Activated CD4-positive, alpha-beta T cell treated with anti-CD3 and anti-CD28 coated beads, Interleukin-2, amount 10 ng/mL, durations not matched to agents 7 days and 5 days (primary cell): ENCODE data around the gene MRPL45. TPM values are rescaled to one million over a fixed set of nuclear protein-coding genes. Genes with fewer than 3 reads are reported as not detected.

ENCODE experiments used
- CTCF ChIA-PET: fragments of 350-600 bp; sonication (Branson Sonifier 250); formaldehyde crosslinking; loops from one replicate; lab custom pipeline; 2021; ENCODE audit warnings: antibody characterized with exemption; lab: Charles Lee
- POLR2A ChIA-PET: fragments of 350-600 bp; sonication (Branson Sonifier 250); formaldehyde crosslinking; loops from one replicate; lab custom pipeline; 2021; ENCODE audit warnings: antibody characterized with exemption; lab: Charles Lee
- DNase-seq: peaks from one replicate; pipeline ENCODE4 v3.0.0-alpha.2; 2020
- H3K27ac Mint-ChIP-seq: one replicate; pipeline ENCODE4 v1.8.0; 2021; ENCODE audit warnings: mild to moderate bottlenecking, moderate library complexity, mixed read lengths
- H3K27me3 Mint-ChIP-seq: one replicate; pipeline ENCODE4 v1.8.0; 2021; ENCODE audit warnings: mixed read lengths
- H3K36me3 Mint-ChIP-seq: one replicate; pipeline ENCODE4 v1.8.0; 2021; ENCODE audit warnings: low read depth, mixed read lengths
- H3K4me1 Mint-ChIP-seq: one replicate; pipeline ENCODE4 v1.8.0; 2021; ENCODE audit warnings: mixed read lengths
- H3K4me3 Mint-ChIP-seq: one replicate; pipeline ENCODE4 v1.8.0; 2021; ENCODE audit warnings: mild to moderate bottlenecking, moderate library complexity, mixed read lengths
- H3K9me3 Mint-ChIP-seq: one replicate; pipeline ENCODE4 v1.8.0; 2021; ENCODE audit warnings: mixed read lengths
- total RNA-seq, 2 experiments: library from RNA; stranded (reverse); gene quantifications; one replicate each; pipeline ENCODE4 v1.2.3, GENCODE V29; 2021

The MRPL45 gene
- total RNA-seq, 2 experiments from 2014 or later = 28.4 to 30.6 TPM

GRCh38 chr17:38354466-38354865, 57.5 kb downstream of the MRPL45 start:
- Mint-ChIP-seq H3K27ac (no peak overlapping the region), H3K9me3 (no peaks in the 10 kb centered on the region), H3K4me3 (no peak overlapping the region), H3K4me1 (peaks cover 44% of the 10 kb centered on the region), H3K36me3 (no peaks in the 10 kb centered on the region), H3K27me3 (no peaks in the 10 kb centered on the region)
- ChIA-PET POLR2A (interaction anchor here (0.6 kb wide), 1 partner anchor 9 kb away, joined by 3 read pairs; no protein-coding TSS in a partner anchor), CTCF (interaction anchor here (0.7 to 2.9 kb wide), 6 partner anchors 9 to 69 kb away, joined by 4 to 8 read pairs (median 5); no protein-coding TSS in a partner anchor)
- DNase-seq = no peak

- H3K27me3 Mint-ChIP-seq = no peaks in the 10 kb centered on the region
- H3K9me3 Mint-ChIP-seq = no peaks in the 10 kb centered on the region
- DNase-seq = no peak
- H3K27ac Mint-ChIP-seq = no peak overlapping the region
- H3K4me3 Mint-ChIP-seq = no peak overlapping the region
- H3K36me3 Mint-ChIP-seq = no peaks in the 10 kb centered on the region
- peaks cover 44% of the 10 kb centered on the region for H3K4me1 Mint-ChIP-seq
- ChIA-PET CTCF (interaction anchor here (1.0 to 2.9 kb wide), 4 partner anchors 8 to 71 kb away, joined by 4 to 8 read pairs (median 6); no protein-coding TSS in a partner anchor), POLR2A (no interaction called here)
Measured at GRCh38 chr17:38355251-38355650, 58.3 kb downstream of the MRPL45 start.

GRCh38 chr17:38357486-38358123, 60.6 kb downstream of the MRPL45 start:
- Mint-ChIP-seq H3K9me3 (no peaks in the 10 kb centered on the region), H3K36me3 (no peaks in the 10 kb centered on the region), H3K27ac (no peak overlapping the region), H3K4me3 (no peak overlapping the region), H3K27me3 (no peaks in the 10 kb centered on the region), H3K4me1 (peaks cover 36% of the 10 kb centered on the region)
- CTCF ChIA-PET = no interaction called here
- POLR2A ChIA-PET = no interaction called here
- no peak for DNase-seq

- Mint-ChIP-seq H3K36me3 (no peaks in the 10 kb centered on the region), H3K4me3 (no peak overlapping the region), H3K4me1 (peaks cover 25% of the 10 kb centered on the region), H3K27ac (no peak overlapping the region), H3K27me3 (no peaks in the 10 kb centered on the region), H3K9me3 (no peaks in the 10 kb centered on the region)
- DNase-seq = no peak
- POLR2A ChIA-PET = no interaction called here
- CTCF ChIA-PET = interaction anchor here (0.6 to 1.6 kb wide), 2 partner anchors 9 to 471 kb away, joined by 3 to 7 read pairs; no protein-coding TSS in a partner anchor
Measured at GRCh38 chr17:38358586-38359513, 61.9 kb downstream of the MRPL45 start.

GRCh38 chr17:38361694-38362465, 64.9 kb downstream of the MRPL45 start:
- ChIA-PET CTCF (interaction anchor here (0.6 to 2.7 kb wide), 4 partner anchors 7 to 27 kb away, joined by 3 to 7 read pairs (median 4); no protein-coding TSS in a partner anchor), POLR2A (no interaction called here)
- Mint-ChIP-seq H3K27me3 (no peaks in the 10 kb centered on the region), H3K36me3 (no peaks in the 10 kb centered on the region), H3K27ac (no peak overlapping the region), H3K4me3 (no peak overlapping the region), H3K4me1 (peaks cover 9% of the 10 kb centered on the region), H3K9me3 (no peaks in the 10 kb centered on the region)
- no peak for DNase-seq

GRCh38 chr17:38363016-38363415, 66.0 kb downstream of the MRPL45 start:
- Mint-ChIP-seq H3K27ac (no peak overlapping the region), H3K4me3 (no peak overlapping the region), H3K9me3 (no peaks in the 10 kb centered on the region), H3K36me3 (peaks cover 4% of the 10 kb centered on the region), H3K27me3 (no peaks in the 10 kb centered on the region), H3K4me1 (peaks cover 3% of the 10 kb centered on the region)
- no peak for DNase-seq
- ChIA-PET POLR2A (no interaction called here), CTCF (interaction anchor here (1.3 to 2.7 kb wide), 2 partner anchors 8 to 13 kb away, joined by 4 to 7 read pairs; no protein-coding TSS in a partner anchor)

GRCh38 chr17:38364741-38365140, 67.8 kb downstream of the MRPL45 start:
- DNase-seq = no peak
- Mint-ChIP-seq H3K4me3 (no peak overlapping the region), H3K9me3 (no peaks in the 10 kb centered on the region), H3K27me3 (no peaks in the 10 kb centered on the region), H3K36me3 (peaks cover 12% of the 10 kb centered on the region), H3K4me1 (peaks cover 3% of the 10 kb centered on the region), H3K27ac (no peak overlapping the region)
- ChIA-PET POLR2A (no interaction called here), CTCF (interaction anchor here (0.6 to 2.3 kb wide), 2 partner anchors 16 to 24 kb away, joined by 3 to 10 read pairs; no protein-coding TSS in a partner anchor)

- CTCF ChIA-PET = interaction anchor here (0.6 kb wide), 2 partner anchors 17 to 26 kb away, joined by 3 to 4 read pairs; no protein-coding TSS in a partner anchor
- Mint-ChIP-seq H3K36me3 (peaks cover 27% of the 10 kb centered on the region), H3K4me3 (no peak overlapping the region), H3K4me1 (no peaks in the 10 kb centered on the region), H3K27ac (no peak overlapping the region), H3K27me3 (no peaks in the 10 kb centered on the region), H3K9me3 (no peaks in the 10 kb centered on the region)
- DNase-seq = no peak
- POLR2A ChIA-PET = no interaction called here
Measured at GRCh38 chr17:38369124-38369886, 72.3 kb downstream of the MRPL45 start.

Other genes starting within 250 kb of the MRPL45 start
- gene TBC1D3C, start 228.5 kb upstream of the MRPL45 start, total RNA-seq = not detected
- under 1 TPM in 1 of 2 experiments, not detected in 1; 0.10 TPM for gene TBC1D3E, start 169.2 kb upstream of the MRPL45 start, total RNA-seq
- not detected for gene TBC1D3, start 104.6 kb upstream of the MRPL45 start, total RNA-seq
- not detected for gene GPR179, start 46.8 kb downstream of the MRPL45 start, total RNA-seq
- gene SOCS7, start 54.7 kb downstream of the MRPL45 start, total RNA-seq = 10 to 100 TPM; 12.4 to 16.2 TPM
- gene ARHGAP23, start 131.3 kb downstream of the MRPL45 start, total RNA-seq = under 1 TPM; 0.17 to 0.23 TPM